Measurements from ENCODE around the gene INPP5B.
A peak's percentile ranks its signal among the peaks of the same experiment; 100 is the strongest.
"Not testable (repeated sequence)": the region's sequence is repeated elsewhere in the genome, so short reads cannot be mapped to it uniquely, and the experiment has no call there.

INPP5B gene

DNA sequence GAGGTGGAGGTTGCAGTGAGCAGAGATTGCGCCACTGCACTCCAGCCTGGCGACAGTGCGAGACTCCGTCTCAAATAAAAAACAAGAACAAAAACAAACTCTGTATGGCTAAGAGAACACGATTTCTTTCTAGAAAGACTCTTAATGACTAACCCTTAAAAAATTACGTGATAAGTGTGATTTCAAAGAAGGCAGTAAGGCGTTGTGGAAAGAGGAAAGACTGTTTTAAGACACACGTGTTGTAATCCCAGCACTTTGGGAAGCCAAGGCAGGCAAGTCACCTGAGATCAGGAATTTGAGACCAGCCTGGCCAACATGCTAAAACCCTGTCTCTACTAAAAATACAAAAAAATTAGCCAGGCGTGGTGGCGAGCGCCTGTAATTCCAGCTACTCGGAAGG, 17.3 kb upstream of the INPP5B start:
- not testable (repeated sequence) for H3K27ac ChIP-seq (ENCODE audit: low read length); H3K9me3 ChIP-seq (ENCODE audit: insufficient read depth, low read depth, low read length); H3K9ac ChIP-seq (ENCODE audit: low read depth, low read length); H3K4me1 ChIP-seq (ENCODE audit: insufficient read depth, low read length); H3K4me3 ChIP-seq (ENCODE audit: low read length); H3K27me3 ChIP-seq (ENCODE audit: insufficient read depth, low read length)
- H3K36me3 ChIP-seq (ENCODE audit: insufficient read depth, low read depth, low read length) = peaks cover 74% of the 10 kb centered on the region

DNA sequence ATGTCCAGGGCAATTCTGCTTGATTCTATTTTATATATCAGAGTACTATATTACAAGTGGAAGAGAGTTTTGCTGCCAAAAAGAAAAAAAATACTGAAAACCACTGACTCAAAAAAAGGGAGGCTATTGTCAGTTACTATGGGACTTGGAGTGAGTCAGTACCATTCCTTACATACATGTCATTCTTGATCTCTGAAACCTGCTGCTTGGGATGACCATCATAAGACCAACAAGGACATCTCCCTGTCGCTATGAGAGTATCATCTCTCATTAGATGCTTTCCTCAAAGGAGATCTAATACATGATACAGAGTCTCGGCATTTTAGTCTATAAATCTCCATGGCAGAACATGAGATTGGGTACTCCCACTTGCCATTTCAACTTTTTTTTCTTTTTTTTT, 11.8 kb upstream of the INPP5B start:
- no peaks in the 10 kb centered on the region for H3K4me1 ChIP-seq (ENCODE audit: insufficient read depth, low read length)
- H3K9ac ChIP-seq (ENCODE audit: low read depth, low read length) = no peak overlapping the region
- no peak overlapping the region for H3K4me3 ChIP-seq (ENCODE audit: low read length)
- no peaks in the 10 kb centered on the region for H3K9me3 ChIP-seq (ENCODE audit: insufficient read depth, low read depth, low read length)
- no peaks in the 10 kb centered on the region for H3K27me3 ChIP-seq (ENCODE audit: insufficient read depth, low read length)
- no peak overlapping the region for H3K27ac ChIP-seq (ENCODE audit: low read length)
- peaks cover 61% of the 10 kb centered on the region for H3K36me3 ChIP-seq (ENCODE audit: insufficient read depth, low read depth, low read length)

DNA sequence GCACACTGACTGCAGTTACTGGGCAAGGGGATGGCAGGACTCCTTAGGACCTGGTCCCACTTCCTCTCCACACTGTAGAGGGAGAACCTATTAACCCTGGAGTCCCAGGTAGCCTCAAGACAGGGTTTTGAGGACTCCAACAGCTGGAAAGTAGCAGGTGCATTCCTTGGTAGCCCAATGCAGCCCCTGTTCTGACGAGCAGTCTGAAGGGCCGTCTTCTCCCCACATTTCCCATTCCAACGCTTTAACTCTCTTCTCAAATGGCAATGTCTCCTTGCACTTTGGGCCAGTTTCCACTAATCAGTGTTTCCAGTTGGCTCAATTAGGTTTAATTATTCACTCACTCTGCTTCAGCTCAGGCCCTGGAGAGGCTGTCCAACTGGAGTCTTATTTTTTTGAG, 8.8 kb upstream of the INPP5B start:
- no peaks in the 10 kb centered on the region for H3K4me1 ChIP-seq (ENCODE audit: insufficient read depth, low read length)
- no peak overlapping the region for H3K9ac ChIP-seq (ENCODE audit: low read depth, low read length)
- H3K9me3 ChIP-seq (ENCODE audit: insufficient read depth, low read depth, low read length) = no peaks in the 10 kb centered on the region
- no peak overlapping the region for H3K4me3 ChIP-seq (ENCODE audit: low read length)
- H3K36me3 ChIP-seq (ENCODE audit: insufficient read depth, low read depth, low read length) = peaks cover 44% of the 10 kb centered on the region
- no peak overlapping the region for H3K27ac ChIP-seq (ENCODE audit: low read length)
- no peaks in the 10 kb centered on the region for H3K27me3 ChIP-seq (ENCODE audit: insufficient read depth, low read length)

DNA sequence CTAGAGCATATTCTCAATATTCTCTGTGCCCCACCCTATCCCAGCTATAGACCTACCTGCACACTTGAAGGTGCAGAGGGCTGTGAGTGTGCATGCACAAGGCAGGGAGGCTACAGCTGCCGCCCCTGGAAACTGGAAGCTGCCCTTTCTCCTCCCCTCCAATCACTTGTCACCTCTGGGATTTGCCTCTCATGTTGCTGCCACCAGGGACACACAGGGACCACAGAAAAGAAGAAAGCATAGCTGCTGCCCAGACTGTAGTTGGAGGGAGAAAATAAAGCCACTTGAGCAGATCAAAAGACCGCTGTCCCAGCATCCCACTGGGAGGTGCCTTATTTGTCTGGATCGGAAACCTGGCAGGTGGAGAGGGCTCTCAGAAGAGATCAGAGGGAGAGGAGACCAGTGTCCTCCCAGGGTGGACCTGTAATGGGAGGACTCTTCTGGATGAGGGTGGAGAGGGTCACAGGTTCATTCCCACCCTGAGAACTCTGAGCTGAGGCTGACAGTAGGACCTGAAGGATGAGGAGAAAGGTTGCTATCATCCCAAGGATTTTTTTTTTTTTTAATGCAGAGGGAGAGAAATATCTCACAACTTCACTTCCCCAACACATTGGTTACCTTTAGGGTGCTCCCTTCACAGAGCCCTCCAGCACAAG, 7.6 kb upstream of the INPP5B start:
- Histone ChIP-seq H3K27ac (ENCODE audit: low read length) (no peak overlapping the region), H3K27me3 (ENCODE audit: insufficient read depth, low read length) (no peaks in the 10 kb centered on the region), H3K4me1 (ENCODE audit: insufficient read depth, low read length) (no peaks in the 10 kb centered on the region), H3K9me3 (ENCODE audit: insufficient read depth, low read depth, low read length) (no peaks in the 10 kb centered on the region), H3K36me3 (ENCODE audit: insufficient read depth, low read depth, low read length) (peaks cover 33% of the 10 kb centered on the region), H3K4me3 (ENCODE audit: low read length) (no peak overlapping the region), H3K9ac (ENCODE audit: low read depth, low read length) (no peak overlapping the region)

DNA sequence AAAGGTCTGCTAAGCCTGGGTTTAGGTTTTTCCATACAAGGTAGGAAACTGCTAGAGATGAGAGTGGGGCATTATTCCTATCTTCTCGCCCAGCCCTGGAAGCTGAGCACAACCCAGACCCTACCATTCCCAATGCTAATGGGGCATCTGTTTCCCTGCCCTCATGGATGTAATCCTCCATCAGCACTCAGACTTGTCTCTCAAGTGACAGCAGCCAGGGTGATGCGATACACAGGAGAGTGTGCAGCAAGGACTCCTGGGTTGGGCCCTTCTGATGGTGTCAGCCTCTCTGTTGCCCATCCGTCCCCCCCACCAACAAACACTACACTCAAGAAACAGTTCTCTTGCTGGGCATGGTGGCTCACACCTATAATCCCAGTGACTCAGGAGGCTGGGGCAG, 5.9 kb upstream of the INPP5B start:
- Histone ChIP-seq H3K27ac (ENCODE audit: low read length) (no peak overlapping the region), H3K27me3 (ENCODE audit: insufficient read depth, low read length) (no peaks in the 10 kb centered on the region), H3K9me3 (ENCODE audit: insufficient read depth, low read depth, low read length) (no peaks in the 10 kb centered on the region), H3K4me1 (ENCODE audit: insufficient read depth, low read length) (no peaks in the 10 kb centered on the region), H3K36me3 (ENCODE audit: insufficient read depth, low read depth, low read length) (peaks cover 16% of the 10 kb centered on the region), H3K4me3 (ENCODE audit: low read length) (no peak overlapping the region), H3K9ac (ENCODE audit: low read depth, low read length) (no peak overlapping the region)

DNA sequence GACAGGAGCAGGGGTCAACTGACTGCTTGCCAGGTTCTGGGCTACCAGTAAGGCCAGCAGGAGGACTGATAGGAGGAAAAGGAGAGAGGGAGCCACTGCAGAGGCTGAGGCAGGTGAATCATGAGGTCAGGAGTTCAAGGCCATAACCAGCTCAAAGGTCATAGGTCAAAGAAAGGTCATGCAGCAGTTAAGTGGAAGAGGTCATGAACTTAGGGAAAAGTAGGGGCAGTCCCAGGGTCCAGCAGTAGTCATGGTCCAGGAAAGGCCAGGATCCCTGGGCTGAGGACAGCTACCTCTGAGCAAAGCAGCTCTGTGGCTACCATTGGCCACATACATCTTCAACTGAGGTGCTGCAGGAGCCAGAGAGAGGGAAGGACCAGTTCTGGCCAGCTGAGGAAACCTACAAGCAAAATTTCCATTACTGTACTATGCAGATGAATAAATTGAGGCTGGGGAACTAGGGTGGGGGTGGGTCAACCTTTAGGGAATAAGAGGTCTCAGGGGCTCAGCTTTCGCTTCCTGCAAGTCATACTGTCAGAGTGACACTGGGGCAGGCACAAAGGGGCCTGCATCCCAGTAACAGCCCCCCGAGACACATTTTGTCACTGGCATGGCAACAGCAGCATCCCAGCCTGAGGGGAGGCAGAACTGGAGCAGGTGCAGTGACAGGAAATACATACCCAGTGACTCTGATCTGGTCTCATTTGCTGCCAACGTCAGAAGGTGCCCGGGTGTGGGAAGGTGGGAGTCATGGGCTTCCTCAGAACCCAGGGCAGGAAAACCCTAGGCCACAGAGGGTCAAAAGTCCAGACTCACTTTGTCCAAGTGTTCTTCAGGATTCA, 5.2 kb upstream of the INPP5B start:
- no peak overlapping the region for H3K27ac ChIP-seq (ENCODE audit: low read length)
- no peaks in the 10 kb centered on the region for H3K27me3 ChIP-seq (ENCODE audit: insufficient read depth, low read length)
- no peak overlapping the region for H3K9ac ChIP-seq (ENCODE audit: low read depth, low read length)
- H3K36me3 ChIP-seq (ENCODE audit: insufficient read depth, low read depth, low read length) = peaks cover 9% of the 10 kb centered on the region
- H3K4me3 ChIP-seq (ENCODE audit: low read length) = no peak overlapping the region
- no peaks in the 10 kb centered on the region for H3K9me3 ChIP-seq (ENCODE audit: insufficient read depth, low read depth, low read length)
- H3K4me1 ChIP-seq (ENCODE audit: insufficient read depth, low read length) = peaks cover 4% of the 10 kb centered on the region; the same call in 1 of the 2 replicates

DNA sequence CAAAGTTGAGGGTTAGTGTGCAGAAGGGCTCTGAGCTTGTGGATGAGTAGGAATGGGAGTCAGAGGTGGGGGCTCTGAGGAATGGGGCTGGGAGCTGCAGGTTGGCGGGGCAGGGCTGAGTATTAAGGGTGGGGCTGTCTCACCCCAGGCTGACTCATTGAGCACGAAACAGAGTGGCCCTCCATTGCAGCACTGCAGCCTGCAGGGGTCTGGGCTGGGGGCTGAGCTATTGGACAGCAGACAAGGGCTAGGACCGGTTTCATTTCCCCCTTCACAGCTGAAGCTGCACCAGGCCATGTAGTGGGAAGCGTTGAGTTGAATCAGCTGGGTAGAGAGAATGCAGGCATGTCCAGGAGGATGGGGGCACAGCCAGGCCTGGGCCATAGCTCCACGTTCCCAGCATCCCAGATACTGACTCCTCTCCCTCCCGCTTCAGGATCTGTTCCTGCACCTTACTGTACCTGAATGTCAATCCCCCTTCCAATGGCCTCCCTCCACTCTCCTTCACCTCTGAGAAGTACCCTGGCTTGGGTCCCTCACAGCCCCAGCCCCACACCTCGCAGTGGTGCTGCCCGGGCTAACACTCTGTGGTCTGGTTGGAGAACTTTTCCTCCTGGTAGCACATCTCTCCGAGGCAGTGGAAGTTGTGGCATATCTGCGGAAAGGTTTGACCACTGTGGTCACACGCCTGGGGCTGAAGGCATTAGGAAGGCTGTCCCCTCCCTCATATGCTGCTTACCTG, 4.4 kb upstream of the INPP5B start:
- H3K9ac ChIP-seq (ENCODE audit: low read depth, low read length) = no peak overlapping the region
- H3K27me3 ChIP-seq (ENCODE audit: insufficient read depth, low read length) = no peaks in the 10 kb centered on the region
- no peak overlapping the region for H3K27ac ChIP-seq (ENCODE audit: low read length)
- peaks cover under 1% of the 10 kb centered on the region; the same call in 1 of the 2 replicates for H3K36me3 ChIP-seq (ENCODE audit: insufficient read depth, low read depth, low read length)
- no peak overlapping the region for H3K4me3 ChIP-seq (ENCODE audit: low read length)
- H3K4me1 ChIP-seq (ENCODE audit: insufficient read depth, low read length) = peaks cover 4% of the 10 kb centered on the region; the same call in 1 of the 2 replicates
- H3K9me3 ChIP-seq (ENCODE audit: insufficient read depth, low read depth, low read length) = no peaks in the 10 kb centered on the region

DNA sequence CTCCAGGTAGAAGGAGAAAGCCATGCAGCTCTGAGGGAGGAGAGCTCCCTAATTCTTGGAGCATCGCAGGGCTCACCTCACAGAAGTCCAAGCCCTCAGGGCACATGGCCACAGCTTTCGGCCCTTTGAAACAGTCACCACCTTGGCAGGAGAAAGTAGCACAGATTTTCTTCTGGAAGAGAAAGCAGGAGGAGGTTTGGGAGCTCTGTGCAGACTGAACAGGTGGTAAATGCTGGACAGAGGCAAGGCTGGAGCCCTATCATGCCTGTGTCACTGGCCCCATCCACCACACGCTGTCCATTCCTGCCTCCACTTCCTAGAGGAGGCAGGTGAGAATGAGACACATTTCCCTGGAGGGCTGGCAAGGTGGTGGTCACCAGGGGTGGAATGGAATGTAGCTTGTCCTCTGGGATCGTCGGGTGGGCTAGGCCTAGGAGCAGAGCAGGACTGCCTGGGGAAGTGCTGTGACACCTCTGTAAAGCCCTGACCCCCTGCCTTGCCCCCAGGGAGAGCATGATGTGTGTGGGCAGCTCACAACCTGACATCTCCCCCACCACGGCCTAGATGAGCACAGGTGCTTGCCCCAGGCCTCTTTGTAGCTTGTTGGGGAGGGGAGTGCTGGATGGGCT, 2.8 kb upstream of the INPP5B start:
- peaks cover 4% of the 10 kb centered on the region; the same call in 1 of the 2 replicates for H3K4me1 ChIP-seq (ENCODE audit: insufficient read depth, low read length)

DNA sequence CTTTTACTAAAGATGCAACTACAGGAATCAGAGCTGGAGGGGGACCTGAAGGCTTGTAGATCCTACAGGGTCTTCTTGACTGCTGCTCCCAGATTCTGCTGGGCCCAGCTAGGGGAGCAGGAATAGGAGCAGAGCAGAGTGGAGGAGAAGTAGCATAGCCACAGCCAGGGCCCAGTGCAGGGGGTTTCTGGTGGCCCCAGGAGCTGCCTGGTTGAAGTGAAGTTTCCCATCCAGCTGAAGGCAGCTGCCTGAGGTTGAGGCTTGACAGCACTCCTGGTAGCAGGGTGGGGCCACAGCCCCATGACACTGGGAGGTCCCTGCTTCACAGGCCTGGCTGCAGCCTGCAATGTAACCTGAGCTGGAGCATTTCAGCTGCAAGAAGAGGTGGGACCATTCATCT, 2.0 kb upstream of the INPP5B start:
- H3K27ac ChIP-seq (ENCODE audit: low read length) = no peak overlapping the region
- no peak overlapping the region for H3K9ac ChIP-seq (ENCODE audit: low read depth, low read length)

More for the DNA sequence above, 2.8 kb upstream of the INPP5B start:
- no peak overlapping the region for H3K4me3 ChIP-seq (ENCODE audit: low read length)
- H3K27ac ChIP-seq (ENCODE audit: low read length) = no peak overlapping the region
- no peak overlapping the region for H3K9ac ChIP-seq (ENCODE audit: low read depth, low read length)
- H3K27me3 ChIP-seq (ENCODE audit: insufficient read depth, low read length) = no peaks in the 10 kb centered on the region
- H3K36me3 ChIP-seq (ENCODE audit: insufficient read depth, low read depth, low read length) = no peaks in the 10 kb centered on the region
- no peaks in the 10 kb centered on the region for H3K9me3 ChIP-seq (ENCODE audit: insufficient read depth, low read depth, low read length)

DNA sequence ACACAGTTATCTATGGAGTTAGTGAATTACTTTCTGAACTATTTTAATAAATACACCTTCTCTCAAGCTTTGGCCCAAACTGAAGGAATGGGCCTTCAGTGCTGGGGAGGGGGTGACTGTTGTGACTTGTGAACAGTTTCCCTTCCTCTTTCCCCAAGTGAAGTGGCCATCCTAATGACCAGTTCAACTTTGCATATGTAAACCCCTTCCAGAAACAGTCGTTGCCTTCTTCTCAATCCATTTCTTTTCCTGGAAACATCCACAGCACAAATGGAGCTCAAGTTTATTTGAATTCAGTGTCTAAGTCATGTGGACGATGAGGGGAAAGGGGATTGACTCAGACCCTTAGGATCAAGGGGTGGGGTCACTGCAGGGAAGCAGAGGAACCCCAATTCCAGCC, 1.3 kb upstream of the INPP5B start:
- Histone ChIP-seq H3K4me1 (ENCODE audit: insufficient read depth, low read length) (peaks cover 4% of the 10 kb centered on the region; the same call in 1 of the 2 replicates), H3K36me3 (ENCODE audit: insufficient read depth, low read depth, low read length) (no peaks in the 10 kb centered on the region), H3K4me3 (ENCODE audit: low read length) (no peak overlapping the region), H3K9me3 (ENCODE audit: insufficient read depth, low read depth, low read length) (no peaks in the 10 kb centered on the region), H3K9ac (ENCODE audit: low read depth, low read length) (no peak overlapping the region), H3K27ac (ENCODE audit: low read length) (no peak overlapping the region), H3K27me3 (ENCODE audit: insufficient read depth, low read length) (no peaks in the 10 kb centered on the region)

More for the DNA sequence above, 2.0 kb upstream of the INPP5B start:
- Histone ChIP-seq H3K9me3 (ENCODE audit: insufficient read depth, low read depth, low read length) (no peaks in the 10 kb centered on the region), H3K27me3 (ENCODE audit: insufficient read depth, low read length) (no peaks in the 10 kb centered on the region), H3K4me1 (ENCODE audit: insufficient read depth, low read length) (peaks cover 4% of the 10 kb centered on the region; the same call in 1 of the 2 replicates), H3K36me3 (ENCODE audit: insufficient read depth, low read depth, low read length) (no peaks in the 10 kb centered on the region), H3K4me3 (ENCODE audit: low read length) (no peak overlapping the region)

DNA sequence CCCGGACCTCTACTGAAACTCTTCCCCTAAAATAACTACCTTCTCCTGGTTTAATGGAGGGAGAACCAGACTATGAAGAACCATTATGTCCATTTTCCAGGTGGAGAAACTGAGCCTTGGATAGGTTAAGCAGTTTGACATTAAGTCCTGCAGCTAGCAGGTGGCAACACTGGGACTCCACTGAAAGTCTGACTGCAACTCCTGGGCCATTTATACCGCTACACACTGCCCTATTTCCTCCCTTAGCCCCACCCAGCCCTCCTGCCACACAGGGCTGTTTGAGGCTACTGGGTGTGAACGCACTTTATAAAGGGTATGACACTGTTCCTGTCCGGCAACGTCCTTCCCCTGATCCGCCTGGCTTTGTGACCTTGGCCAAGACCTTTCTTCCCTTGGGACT, 511 bp upstream of the INPP5B start:
- no peaks in the 10 kb centered on the region for H3K36me3 ChIP-seq (ENCODE audit: insufficient read depth, low read depth, low read length)
- H3K9me3 ChIP-seq (ENCODE audit: insufficient read depth, low read depth, low read length) = no peaks in the 10 kb centered on the region
- peaks cover 4% of the 10 kb centered on the region; the same call in 1 of the 2 replicates for H3K4me1 ChIP-seq (ENCODE audit: insufficient read depth, low read length)
- no peak overlapping the region for H3K9ac ChIP-seq (ENCODE audit: low read depth, low read length)
- H3K4me3 ChIP-seq (ENCODE audit: low read length) = peak overlapping the region; percentile 75; the same call in 1 of the 2 replicates
- H3K27ac ChIP-seq (ENCODE audit: low read length) = no peak overlapping the region
- H3K27me3 ChIP-seq (ENCODE audit: insufficient read depth, low read length) = no peaks in the 10 kb centered on the region

Measured in iPS-20b (cell line).